Endothelial cell of umbilical vein (primary cell): Measurements from ENCODE around the gene TNNI3K. TPM values are rescaled to one million over a fixed set of nuclear protein-coding genes. Genes with fewer than 3 reads are reported as not detected.

ENCODE experiments used
- BruUV-seq: library from RNA; stranded (reverse); fragments of 400-500 nt; replicated peaks from 2 replicates; lab custom pipeline; 2021; lab: Mats Ljungman, UMichigan
- CTCF ChIA-PET: fragments of 300-600, 350-600 bp; sonication (Branson Sonifier 250); formaldehyde crosslinking; loops from one replicate; lab custom pipeline; 2021; ENCODE audit warnings: antibody characterized with exemption, inconsistent platforms; lab: Charles Lee
- POLR2A ChIA-PET: fragments of 300-600, 350-600 bp; sonication (Branson Sonifier 250); formaldehyde crosslinking; loops from one replicate; lab custom pipeline; 2021; ENCODE audit warnings: antibody characterized with exemption, inconsistent platforms; lab: Charles Lee
- DNase-seq: peaks from one replicate; pipeline ENCODE4 v3.0.0-alpha.2; 2011; ENCODE audit warnings: low read depth, low spot score
- FAIRE-seq: peaks from 2 replicates; lab custom pipeline; 2011; peaks lifted over from hg19 to GRCh38; lab: Jason Lieb, UNC
- H2AFZ ChIP-seq: 2 replicates; pipeline ENCODE4 v1.6.0; 2012; ENCODE audit warnings: low read depth, low read length, control low read depth, inconsistent platforms
- H3K27ac ChIP-seq: 2 replicates; pipeline ENCODE4 v1.5.1; 2011; ENCODE audit warnings: low read depth, mild to moderate bottlenecking, control low read depth, low read length, moderate library complexity; ENCODE audit not compliant: insufficient read depth
- H3K27me3 ChIP-seq, 2 experiments: 2 replicates each; pipeline versions ENCODE4 v1.6.0 to v1.6.1; 2011; ENCODE audit warnings: low read length in 2 of 2, mixed read lengths in 1 of 2; ENCODE audit not compliant: control insufficient read depth in 2 of 2, insufficient read depth in 2 of 2
- H3K36me3 ChIP-seq, 2 experiments: 2 replicates in 1 of 2; 3 replicates in 1 of 2; pipeline ENCODE4 v1.5.1; 2011; ENCODE audit warnings: low read length in 2 of 2, mild to moderate bottlenecking in 1 of 2, moderate library complexity in 1 of 2; ENCODE audit not compliant: control insufficient read depth in 2 of 2, insufficient read depth in 2 of 2; ENCODE audit errors: extremely low read depth in 1 of 2
- H3K4me1 ChIP-seq: 3 replicates; pipeline ENCODE4 v1.5.1; 2011; ENCODE audit warnings: mild to moderate bottlenecking, low read length; ENCODE audit not compliant: control insufficient read depth, insufficient read depth; ENCODE audit errors: extremely low read depth
- H3K4me2 ChIP-seq: 2 replicates; pipeline ENCODE4 v1.6.1; 2011; ENCODE audit warnings: low read length, control low read depth, mixed read lengths; ENCODE audit not compliant: insufficient read depth
- H3K4me3 ChIP-seq, 3 experiments: fragments of 200-600 bp in 1 of 3; sonication (generic), shearing (Covaris generic) in 1 of 3; replicated peaks in 1 of 3; 2 replicates each; pipeline ENCODE4 v1.5.1; 2011 to 2016; ENCODE audit warnings: control low read depth in 3 of 3, low read length in 3 of 3, mild to moderate bottlenecking in 2 of 3, inconsistent platforms in 1 of 3, low read depth in 1 of 3, moderate library complexity in 1 of 3; ENCODE audit not compliant: insufficient read depth in 1 of 3
- H3K79me2 ChIP-seq: 2 replicates; pipeline ENCODE4 v1.6.0; 2012; ENCODE audit warnings: low read length, inconsistent platforms; ENCODE audit not compliant: control insufficient read depth, insufficient read depth
- H3K9ac ChIP-seq: replicated peaks from 2 replicates; pipeline ENCODE3; 2011; ENCODE audit warnings: low read length, control low read depth; ENCODE audit not compliant: insufficient read depth; ENCODE audit errors: extremely low read depth
- H3K9me1 ChIP-seq: replicated peaks from 3 replicates; pipeline ENCODE4 v1.6.0; 2011; ENCODE audit warnings: mild to moderate bottlenecking, low read length; ENCODE audit not compliant: control insufficient read depth, insufficient read depth; ENCODE audit errors: extremely low read depth
- H3K9me3 ChIP-seq: replicated peaks from 2 replicates; pipeline ENCODE4 v1.5.1; 2012; ENCODE audit warnings: low read length, inconsistent platforms; ENCODE audit not compliant: control insufficient read depth, insufficient read depth
- H4K20me1 ChIP-seq: replicated peaks from 2 replicates; pipeline ENCODE3; 2011; ENCODE audit warnings: mild to moderate bottlenecking, low read length; ENCODE audit not compliant: control insufficient read depth, insufficient read depth; ENCODE audit errors: extremely low read depth
- EZH2 ChIP-seq: IDR thresholded peaks from 2 replicates; pipeline ENCODE4 v1.6.1; 2012; ENCODE audit warnings: borderline replicate concordance, low read depth, mild to moderate bottlenecking, moderate library complexity, low read length, inconsistent platforms; ENCODE audit not compliant: severe bottlenecking
- FOS ChIP-seq: IDR thresholded peaks from 2 replicates; pipeline ENCODE4 v1.6.1; 2011; ENCODE audit warnings: mild to moderate bottlenecking, low read length, moderate library complexity, borderline replicate concordance; ENCODE audit not compliant: insufficient read depth
- GATA2 ChIP-seq: IDR thresholded peaks from 2 replicates; pipeline ENCODE4 v1.7.0; 2011; ENCODE audit warnings: low read depth, mild to moderate bottlenecking, moderate library complexity, mixed read lengths, low read length; ENCODE audit not compliant: insufficient read length, insufficient read depth
- JUN ChIP-seq: IDR thresholded peaks from 2 replicates; pipeline ENCODE4 v1.6.1; 2011; ENCODE audit warnings: borderline replicate concordance, low read depth; ENCODE audit not compliant: insufficient read length, insufficient read depth
- MYC ChIP-seq: IDR thresholded peaks from one replicate; pipeline ENCODE4 v1.6.1; 2011; ENCODE audit warnings: mild to moderate bottlenecking, low read depth, low read length
- POLR2A ChIP-seq: IDR thresholded peaks from 2 replicates; pipeline ENCODE4 v1.6.1; 2012; ENCODE audit warnings: low read depth, mild to moderate bottlenecking, control low read depth, low read length
- POLR2AphosphoS5 ChIP-seq: IDR thresholded peaks from 2 replicates; pipeline ENCODE4 v1.6.1; 2012; ENCODE audit warnings: low read depth, mild to moderate bottlenecking, control low read depth, low read length, moderate library complexity; ENCODE audit not compliant: insufficient read depth
- dilution Hi-C: fragments of 300-500 bp; cut with MboI; formaldehyde crosslinking; loops from one replicate; pipeline ENCODE4 v1.15.0; 2019; ENCODE audit warnings: low sequenced_read_pairs; ENCODE audit not compliant: extremely low pct_ligation_motif_present
- intact Hi-C: fragments of 100-400 bp; cut with micrococcal nuclease; formaldehyde crosslinking; loops from one replicate; pipeline ENCODE4 v1.10.0; 2022
- polyA plus RNA-seq, 4 experiments: library from polyadenylated mRNA; depleted of rRNA in 3 of 4; stranded (reverse) in 3 of 4; unstranded in 1 of 4; fragments of >200 nt; gene quantifications; 2 replicates each; pipeline versions ENCODE4 v1.2.1 to v1.2.3, GENCODE V29; 2011 to 2012; ENCODE audit warnings: missing spikeins in 1 of 4
- total RNA-seq: library from RNA; stranded (reverse); gene quantifications from 2 replicates; pipeline ENCODE4 v1.2.3, GENCODE V29; 2021
- TF ChIP-seq, protein P1 (sequence below): IDR thresholded peaks from 2 replicates; pipeline ENCODE4 v1.6.1; 2011; ENCODE audit not compliant: insufficient read depth, insufficient read length
- TF ChIP-seq, protein P2 (sequence below), 2 donors: IDR thresholded peaks; 1 replicate in 1 of 2; 2 replicates in 1 of 2; pipeline ENCODE4 v1.5.1; 2011; ENCODE audit warnings: low read length in 2 of 2, mild to moderate bottlenecking in 2 of 2, moderate library complexity in 2 of 2, control low read depth in 1 of 2, inconsistent platforms in 1 of 2, low read depth in 1 of 2; ENCODE audit not compliant: insufficient read depth in 1 of 2; ENCODE audit errors: extremely low read depth in 1 of 2

The TNNI3K gene
- total and polyA plus RNA-seq, 2 donors (not counting 3 experiments of a cell fraction or from before 2014, with no cell fraction given), result 0.69 TPM; not detected in 1

DNA sequence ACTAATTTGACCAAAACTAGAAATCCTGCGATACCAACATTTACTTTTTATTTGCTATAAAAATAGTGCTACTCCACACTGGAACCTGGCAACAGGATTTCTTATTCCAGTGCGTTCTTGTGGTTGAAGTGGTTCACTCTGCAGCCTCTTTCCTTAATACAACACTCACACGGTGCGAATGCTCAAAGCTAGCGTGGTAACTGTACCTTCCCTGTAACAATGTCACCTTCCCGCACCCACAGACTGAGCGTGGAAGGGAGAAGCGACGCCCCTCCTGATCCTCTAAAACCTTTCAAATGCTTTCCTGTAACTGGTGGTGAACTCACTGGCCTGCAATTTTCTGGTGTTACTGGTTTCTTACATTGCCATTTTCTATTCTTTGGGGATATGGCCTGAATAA is 145.1 kb downstream of the TNNI3K start:
- Histone ChIP-seq H3K79me2 (no peaks in the 10 kb centered on the region), H4K20me1 (no peaks in the 10 kb centered on the region), H2AFZ (no peak overlapping the region), H3K27me3 (no peaks in the 10 kb centered on the region), H3K36me3 (no peaks in the 10 kb centered on the region), H3K27ac (no peak overlapping the region), H3K4me1 (no peaks in the 10 kb centered on the region), H3K4me3 (no peak overlapping the region), H3K9me3 (no peaks in the 10 kb centered on the region), H3K9ac (no peak overlapping the region), H3K4me2 (no peak overlapping the region), H3K9me1 (no peaks in the 10 kb centered on the region)
- dilution Hi-C loops (no loop called here), intact Hi-C loops (no loop called here)
- CTCF ChIA-PET, result no interaction called here
- DNase-seq, result no peak
- no TSS peak for BruUV-seq
- POLR2A ChIA-PET, result no interaction called here
- TF ChIP-seq POLR2A (no peak), FOS (no peak), JUN (no peak), MYC (no peak), POLR2AphosphoS5 (no peak), EZH2 (no peak), GATA2 (no peak)
- FAIRE-seq, result no peak

DNA sequence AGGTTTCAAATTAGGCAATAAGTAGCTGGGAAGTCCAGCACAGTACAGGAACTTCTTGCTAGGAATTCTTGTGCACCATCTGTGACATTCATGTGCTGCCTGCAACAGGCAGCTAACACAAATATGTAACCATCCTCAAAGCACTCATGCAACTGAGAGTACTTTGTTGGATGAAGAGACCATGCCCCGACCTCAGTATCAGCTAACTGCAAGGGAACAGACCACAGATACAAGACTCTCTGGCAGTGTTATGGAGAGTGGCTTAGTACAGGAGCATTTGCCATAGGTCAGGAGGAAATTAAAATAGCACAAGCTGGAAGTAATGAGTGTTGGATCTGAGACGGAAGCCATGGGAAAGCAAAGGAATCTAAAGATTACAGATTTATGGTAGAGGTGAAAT is 153.7 kb downstream of the TNNI3K start:
- FAIRE-seq, result no peak
- Histone ChIP-seq H3K36me3 (no peaks in the 10 kb centered on the region), H3K4me1 (no peaks in the 10 kb centered on the region), H3K9me1 (no peaks in the 10 kb centered on the region), H3K4me3 (no peak overlapping the region), H3K27ac (no peak overlapping the region), H3K79me2 (no peaks in the 10 kb centered on the region), H4K20me1 (no peaks in the 10 kb centered on the region), H3K4me2 (no peak overlapping the region), H3K27me3 (no peaks in the 10 kb centered on the region), H3K9me3 (no peaks in the 10 kb centered on the region), H3K9ac (no peak overlapping the region), H2AFZ (no peak overlapping the region)
- CTCF ChIA-PET, result no interaction called here
- intact Hi-C loops, result no loop called here
- TF ChIP-seq, protein P1, sequence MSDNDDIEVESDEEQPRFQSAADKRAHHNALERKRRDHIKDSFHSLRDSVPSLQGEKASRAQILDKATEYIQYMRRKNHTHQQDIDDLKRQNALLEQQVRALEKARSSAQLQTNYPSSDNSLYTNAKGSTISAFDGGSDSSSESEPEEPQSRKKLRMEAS, result no peak
- TF ChIP-seq GATA2 (no peak), POLR2AphosphoS5 (no peak), POLR2A (no peak), JUN (no peak), MYC (no peak), FOS (no peak), EZH2 (no peak)
- TF ChIP-seq, protein P2, sequence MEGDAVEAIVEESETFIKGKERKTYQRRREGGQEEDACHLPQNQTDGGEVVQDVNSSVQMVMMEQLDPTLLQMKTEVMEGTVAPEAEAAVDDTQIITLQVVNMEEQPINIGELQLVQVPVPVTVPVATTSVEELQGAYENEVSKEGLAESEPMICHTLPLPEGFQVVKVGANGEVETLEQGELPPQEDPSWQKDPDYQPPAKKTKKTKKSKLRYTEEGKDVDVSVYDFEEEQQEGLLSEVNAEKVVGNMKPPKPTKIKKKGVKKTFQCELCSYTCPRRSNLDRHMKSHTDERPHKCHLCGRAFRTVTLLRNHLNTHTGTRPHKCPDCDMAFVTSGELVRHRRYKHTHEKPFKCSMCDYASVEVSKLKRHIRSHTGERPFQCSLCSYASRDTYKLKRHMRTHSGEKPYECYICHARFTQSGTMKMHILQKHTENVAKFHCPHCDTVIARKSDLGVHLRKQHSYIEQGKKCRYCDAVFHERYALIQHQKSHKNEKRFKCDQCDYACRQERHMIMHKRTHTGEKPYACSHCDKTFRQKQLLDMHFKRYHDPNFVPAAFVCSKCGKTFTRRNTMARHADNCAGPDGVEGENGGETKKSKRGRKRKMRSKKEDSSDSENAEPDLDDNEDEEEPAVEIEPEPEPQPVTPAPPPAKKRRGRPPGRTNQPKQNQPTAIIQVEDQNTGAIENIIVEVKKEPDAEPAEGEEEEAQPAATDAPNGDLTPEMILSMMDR (IDR thresholded peaks at IDR 0.05; ENCODE audit: extremely low read depth in 1 of 2, insufficient read depth in 1 of 2, low read depth in 1 of 2, low read length in 2 of 2), result no peak
- dilution Hi-C loops, result no loop called here
- POLR2A ChIA-PET, result no interaction called here
- no peak for DNase-seq
- BruUV-seq, result no TSS peak
